Liver (tissue), 9 donors: ENCODE measurements around the gene PPP1R13B. TPM values are rescaled to one million over a fixed set of nuclear protein-coding genes. Genes with fewer than 3 reads are reported as not detected.

Experiments
- DNase-seq: peaks from one replicate; pipeline ENCODE4 v3.0.0-alpha.2; 2017; ENCODE audit warnings: low spot score
- H3K27ac ChIP-seq, 2 donors: one replicate each; pipeline ENCODE4 v1.7.0; 2013; ENCODE audit warnings: inconsistent platforms in 2 of 2, low read length in 2 of 2, control low read depth in 1 of 2, low read depth in 1 of 2, mild to moderate bottlenecking in 1 of 2
- H3K27me3 ChIP-seq, 4 donors: one replicate each; pipeline versions ENCODE4 v1.6.1 to v1.7.0; 2013; ENCODE audit warnings: low read length in 3 of 4, inconsistent platforms in 1 of 4, mild to moderate bottlenecking in 1 of 4, moderate library complexity in 1 of 4; ENCODE audit not compliant: control insufficient read depth in 4 of 4, insufficient read depth in 4 of 4
- H3K36me3 ChIP-seq, 4 donors: one replicate each; pipeline versions ENCODE4 v1.6.1 to v1.7.0; 2013; ENCODE audit warnings: low read length in 3 of 4, mild to moderate bottlenecking in 3 of 4, low read depth in 1 of 4, moderate library complexity in 1 of 4; ENCODE audit not compliant: control insufficient read depth in 4 of 4, insufficient read depth in 3 of 4
- H3K4me1 ChIP-seq, 4 donors: one replicate each; pipeline versions ENCODE4 v1.6.1 to v1.7.0; 2013; ENCODE audit warnings: low read length in 3 of 4, mild to moderate bottlenecking in 3 of 4, moderate library complexity in 1 of 4; ENCODE audit not compliant: control insufficient read depth in 4 of 4, insufficient read depth in 4 of 4
- H3K4me3 ChIP-seq, 3 donors: one replicate each; pipeline versions ENCODE4 v1.6.1 to v1.7.0; 2013; ENCODE audit warnings: low read length in 3 of 3, control low read depth in 1 of 3, low read depth in 1 of 3, mild to moderate bottlenecking in 1 of 3
- H3K9ac ChIP-seq, 2 donors: one replicate each; pipeline ENCODE4 v1.7.0; 2013; ENCODE audit warnings: low read length in 2 of 2, mild to moderate bottlenecking in 2 of 2, moderate library complexity in 2 of 2, control low read depth in 1 of 2, low read depth in 1 of 2
- H3K9me3 ChIP-seq, 4 donors: one replicate each; pipeline versions ENCODE4 v1.6.1 to v1.7.0; 2013; ENCODE audit warnings: low read length in 3 of 4; ENCODE audit not compliant: control insufficient read depth in 4 of 4
- EGR1 ChIP-seq, 2 donors: IDR thresholded peaks; 2 replicates each; pipeline ENCODE4 v1.6.1; 2016 to 2018; ENCODE audit warnings: antibody characterized with exemption in 2 of 2, low read depth in 2 of 2
- FOXA1 ChIP-seq: IDR thresholded peaks from 2 replicates; pipeline ENCODE4 v1.6.1; 2016; ENCODE audit warnings: antibody characterized with exemption
- FOXA2 ChIP-seq: IDR thresholded peaks from 2 replicates; pipeline ENCODE4 v1.6.1; 2016; ENCODE audit warnings: antibody characterized with exemption
- GABPA ChIP-seq, 2 donors: IDR thresholded peaks in 1 of 2; conservative IDR thresholded peaks in 1 of 2; 2 replicates each; pipeline ENCODE4 v1.6.1; 2016; ENCODE audit warnings: antibody characterized with exemption in 2 of 2, mild to moderate bottlenecking in 1 of 2, moderate library complexity in 1 of 2
- HNF4A ChIP-seq, 2 donors: conservative IDR thresholded peaks; 2 replicates each; pipeline ENCODE4 v1.6.1; 2016; ENCODE audit warnings: antibody characterized with exemption in 2 of 2, mild to moderate bottlenecking in 2 of 2
- HNF4G ChIP-seq: IDR thresholded peaks from 2 replicates; pipeline ENCODE4 v1.6.1; 2016; ENCODE audit warnings: antibody characterized with exemption
- JUND ChIP-seq, 2 donors: IDR thresholded peaks; 2 replicates each; pipeline ENCODE4 v1.6.1; 2016; ENCODE audit warnings: antibody characterized with exemption in 2 of 2
- NR2F2 ChIP-seq: IDR thresholded peaks from 2 replicates; pipeline ENCODE4 v1.6.1; 2016; ENCODE audit warnings: antibody characterized with exemption
- RAD21 ChIP-seq, 2 donors: IDR thresholded peaks; 2 replicates each; pipeline ENCODE4 v1.6.1; 2016; ENCODE audit warnings: antibody characterized with exemption in 2 of 2, mild to moderate bottlenecking in 2 of 2
- RXRA ChIP-seq, 2 donors: IDR thresholded peaks; 2 replicates each; pipeline ENCODE4 v1.6.1; 2017 to 2018; ENCODE audit warnings: antibody characterized with exemption in 2 of 2, mild to moderate bottlenecking in 1 of 2
- SP1 ChIP-seq: IDR thresholded peaks from 2 replicates; pipeline ENCODE4 v1.6.1; 2018; ENCODE audit warnings: antibody characterized with exemption, mild to moderate bottlenecking
- TAF1 ChIP-seq: conservative IDR thresholded peaks from 2 replicates; pipeline ENCODE4 v1.6.1; 2016; ENCODE audit warnings: antibody characterized with exemption, mild to moderate bottlenecking
- YY1 ChIP-seq: IDR thresholded peaks from 2 replicates; pipeline ENCODE4 v1.6.1; 2016; ENCODE audit warnings: antibody characterized with exemption, mild to moderate bottlenecking
- WGBS: extraction: QIAGEN DNeasy Blood & Tissue Kit; methylation state at CpG from one replicate; pipeline ENCODE4 v1.1.7; 2013; 5-methylcytosine and 5-hydroxymethylcytosine counted together
- polyA plus RNA-seq, 2 donors: library from polyadenylated mRNA; stranded (reverse) in 1 of 2; unstranded in 1 of 2; fragments of 200-250 nt in 1 of 2; fragments of >200 nt in 1 of 2; fragmentation: Nextera tagmentation in 1 of 2; extraction: Ambion mirVana in 1 of 2; gene quantifications; one replicate each; pipeline versions ENCODE4 v1.2.1 to v1.2.3, GENCODE V29; 2013 to 2015
- total RNA-seq, 2 donors: library from RNA; depleted of rRNA; stranded (reverse); fragments of >200 nt; gene quantifications; one replicate each; pipeline ENCODE4 v1.2.3, GENCODE V29; 2014
- TF ChIP-seq, protein P1 (sequence below): IDR thresholded peaks from 2 replicates; pipeline ENCODE4 v1.6.1; 2016; ENCODE audit warnings: antibody characterized with exemption, mild to moderate bottlenecking
- TF ChIP-seq, protein P2 (sequence below): IDR thresholded peaks from 2 replicates; pipeline ENCODE4 v1.6.1; 2016; ENCODE audit warnings: antibody characterized with exemption
- TF ChIP-seq, protein P3 (sequence below): IDR thresholded peaks from 2 replicates; pipeline ENCODE4 v1.6.1; 2016; ENCODE audit warnings: antibody characterized with exemption
- TF ChIP-seq, protein P4 (sequence below): fragments of 150-350 bp; IDR thresholded peaks from 2 replicates; pipeline ENCODE4 v1.5.1; 2017; ENCODE audit warnings: improper control_type of control experiment, low read depth, low read length; ENCODE audit not compliant: missing input control
- TF ChIP-seq, protein P5 (sequence below): IDR thresholded peaks from 2 replicates; pipeline ENCODE4 v1.6.1; 2016; ENCODE audit warnings: antibody characterized with exemption
- donor health status: healthy.
- donor health status: healthy.
- donor health status: healthy.
- donor health status: healthy.
- donor health status: healthy.

The PPP1R13B gene
- total and polyA plus RNA-seq, 4 donors, result 3.2 to 15.1 (median 5.1) TPM

DNA sequence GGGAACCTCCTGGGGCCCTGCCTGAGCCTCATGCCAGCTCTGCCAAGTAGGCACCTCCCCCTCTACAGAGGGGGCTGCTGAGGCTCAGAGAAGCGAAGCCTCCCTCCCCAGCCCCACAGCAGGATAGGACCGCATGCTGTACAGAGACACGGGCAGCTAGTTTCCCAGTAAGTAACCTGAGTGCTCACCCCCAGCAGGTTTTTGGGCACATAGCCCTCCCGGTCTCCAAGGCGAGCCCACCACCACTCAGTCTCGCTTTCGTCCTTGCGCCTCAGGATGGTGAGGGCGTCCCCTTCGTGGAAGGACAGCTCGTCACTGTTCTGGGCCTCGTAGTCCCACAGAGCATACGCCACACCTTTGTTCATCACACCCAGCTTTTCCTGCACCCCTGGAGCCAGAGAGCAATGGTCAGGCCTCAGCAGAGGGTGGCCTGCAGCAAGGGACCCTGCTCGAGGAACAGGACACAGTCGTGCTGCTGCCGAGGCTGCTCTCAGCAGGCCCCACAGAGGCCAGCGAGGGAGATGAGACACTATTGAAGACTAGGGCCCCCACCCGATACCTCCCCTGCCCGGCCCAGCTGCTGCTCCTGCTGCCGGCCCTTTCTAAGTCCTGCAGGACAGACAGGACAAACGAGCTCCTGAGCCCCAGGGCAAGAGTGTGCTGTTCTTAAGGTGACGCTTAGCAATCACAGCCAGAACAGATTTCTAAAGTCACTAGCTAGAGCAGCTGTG is 111.4 kb downstream of the PPP1R13B start:
- H3K4me3 ChIP-seq, result no peak overlapping the region
- no peak overlapping the region for H3K27ac ChIP-seq
- 92% methylated on average over 22 of the region's 22 CpGs for WGBS
- H3K9ac ChIP-seq, result no peak overlapping the region
- no peak for TF ChIP-seq EGR1 (IDR thresholded peaks at IDR 0.05; ENCODE audit: low read depth in 2 of 2)
- no peak for TF ChIP-seq JUND (IDR thresholded peaks at IDR 0.05)
- no peak for TF ChIP-seq YY1
- TF ChIP-seq RAD21 (IDR thresholded peaks at IDR 0.05), result no peak
- TF ChIP-seq FOXA1, result no peak
- peaks cover 0 to 4% (median 0%) of the 10 kb centered on the region in 4 donors for H3K4me1 ChIP-seq
- no peaks in the 10 kb centered on the region for H3K9me3 ChIP-seq
- DNase-seq, result no peak
- no peaks in the 10 kb centered on the region for H3K27me3 ChIP-seq
- H3K36me3 ChIP-seq, result peaks cover 11 to 48% (median 20%) of the 10 kb centered on the region in 4 donors

DNA sequence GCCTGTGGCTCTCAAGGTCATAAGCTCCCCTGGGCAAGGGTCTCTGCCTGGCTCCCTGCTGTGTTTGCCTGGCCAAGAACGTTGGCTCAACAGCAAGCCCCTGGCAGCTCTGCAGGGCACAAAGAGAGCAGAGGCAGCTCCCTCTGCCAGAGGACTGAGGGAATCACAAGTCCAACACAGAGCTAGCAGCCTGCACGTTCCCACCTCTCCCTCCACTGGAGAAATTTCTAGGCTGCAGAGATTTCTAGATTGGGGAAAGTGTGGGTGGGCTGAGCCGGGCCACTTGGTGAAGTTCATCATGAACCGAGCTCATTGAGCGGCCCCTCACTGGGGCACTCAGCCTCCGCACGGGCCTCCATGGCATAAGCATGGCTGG is 111.9 kb downstream of the PPP1R13B start:
- 74% methylated on average over 7 of the region's 7 CpGs for WGBS
- DNase-seq, result no peak
- peaks cover 11 to 46% (median 20%) of the 10 kb centered on the region in 4 donors for H3K36me3 ChIP-seq
- H3K9me3 ChIP-seq, result no peaks in the 10 kb centered on the region
- H3K4me3 ChIP-seq, result no peak overlapping the region
- no peaks in the 10 kb centered on the region for H3K27me3 ChIP-seq
- H3K4me1 ChIP-seq, result peaks cover 0 to 8% (median 3%) of the 10 kb centered on the region in 4 donors
- no peak overlapping the region for H3K27ac ChIP-seq
- no peak overlapping the region for H3K9ac ChIP-seq
- TF ChIP-seq, protein P1, sequence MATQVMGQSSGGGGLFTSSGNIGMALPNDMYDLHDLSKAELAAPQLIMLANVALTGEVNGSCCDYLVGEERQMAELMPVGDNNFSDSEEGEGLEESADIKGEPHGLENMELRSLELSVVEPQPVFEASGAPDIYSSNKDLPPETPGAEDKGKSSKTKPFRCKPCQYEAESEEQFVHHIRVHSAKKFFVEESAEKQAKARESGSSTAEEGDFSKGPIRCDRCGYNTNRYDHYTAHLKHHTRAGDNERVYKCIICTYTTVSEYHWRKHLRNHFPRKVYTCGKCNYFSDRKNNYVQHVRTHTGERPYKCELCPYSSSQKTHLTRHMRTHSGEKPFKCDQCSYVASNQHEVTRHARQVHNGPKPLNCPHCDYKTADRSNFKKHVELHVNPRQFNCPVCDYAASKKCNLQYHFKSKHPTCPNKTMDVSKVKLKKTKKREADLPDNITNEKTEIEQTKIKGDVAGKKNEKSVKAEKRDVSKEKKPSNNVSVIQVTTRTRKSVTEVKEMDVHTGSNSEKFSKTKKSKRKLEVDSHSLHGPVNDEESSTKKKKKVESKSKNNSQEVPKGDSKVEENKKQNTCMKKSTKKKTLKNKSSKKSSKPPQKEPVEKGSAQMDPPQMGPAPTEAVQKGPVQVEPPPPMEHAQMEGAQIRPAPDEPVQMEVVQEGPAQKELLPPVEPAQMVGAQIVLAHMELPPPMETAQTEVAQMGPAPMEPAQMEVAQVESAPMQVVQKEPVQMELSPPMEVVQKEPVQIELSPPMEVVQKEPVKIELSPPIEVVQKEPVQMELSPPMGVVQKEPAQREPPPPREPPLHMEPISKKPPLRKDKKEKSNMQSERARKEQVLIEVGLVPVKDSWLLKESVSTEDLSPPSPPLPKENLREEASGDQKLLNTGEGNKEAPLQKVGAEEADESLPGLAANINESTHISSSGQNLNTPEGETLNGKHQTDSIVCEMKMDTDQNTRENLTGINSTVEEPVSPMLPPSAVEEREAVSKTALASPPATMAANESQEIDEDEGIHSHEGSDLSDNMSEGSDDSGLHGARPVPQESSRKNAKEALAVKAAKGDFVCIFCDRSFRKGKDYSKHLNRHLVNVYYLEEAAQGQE, result no peak
- TF ChIP-seq SP1 (no peak), YY1 (no peak), JUND (IDR thresholded peaks at IDR 0.05) (no peak), EGR1 (IDR thresholded peaks at IDR 0.05; ENCODE audit: low read depth in 2 of 2) (no peak), GABPA (IDR thresholded peaks at IDR 0.05 in 1 of 2, conservative IDR thresholded peaks at IDR 0.05 in 1 of 2) (no peak), HNF4G (no peak), RAD21 (IDR thresholded peaks at IDR 0.05) (no peak), HNF4A (conservative IDR thresholded peaks at IDR 0.05) (no peak), RXRA (IDR thresholded peaks at IDR 0.05) (no peak), FOXA2 (no peak), NR2F2 (no peak), FOXA1 (no peak), TAF1 (no peak)
- TF ChIP-seq, protein P2, sequence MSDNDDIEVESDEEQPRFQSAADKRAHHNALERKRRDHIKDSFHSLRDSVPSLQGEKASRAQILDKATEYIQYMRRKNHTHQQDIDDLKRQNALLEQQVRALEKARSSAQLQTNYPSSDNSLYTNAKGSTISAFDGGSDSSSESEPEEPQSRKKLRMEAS, result no peak
- TF ChIP-seq, protein P3, sequence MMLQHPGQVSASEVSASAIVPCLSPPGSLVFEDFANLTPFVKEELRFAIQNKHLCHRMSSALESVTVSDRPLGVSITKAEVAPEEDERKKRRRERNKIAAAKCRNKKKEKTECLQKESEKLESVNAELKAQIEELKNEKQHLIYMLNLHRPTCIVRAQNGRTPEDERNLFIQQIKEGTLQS, result no peak
- TF ChIP-seq, protein P4, sequence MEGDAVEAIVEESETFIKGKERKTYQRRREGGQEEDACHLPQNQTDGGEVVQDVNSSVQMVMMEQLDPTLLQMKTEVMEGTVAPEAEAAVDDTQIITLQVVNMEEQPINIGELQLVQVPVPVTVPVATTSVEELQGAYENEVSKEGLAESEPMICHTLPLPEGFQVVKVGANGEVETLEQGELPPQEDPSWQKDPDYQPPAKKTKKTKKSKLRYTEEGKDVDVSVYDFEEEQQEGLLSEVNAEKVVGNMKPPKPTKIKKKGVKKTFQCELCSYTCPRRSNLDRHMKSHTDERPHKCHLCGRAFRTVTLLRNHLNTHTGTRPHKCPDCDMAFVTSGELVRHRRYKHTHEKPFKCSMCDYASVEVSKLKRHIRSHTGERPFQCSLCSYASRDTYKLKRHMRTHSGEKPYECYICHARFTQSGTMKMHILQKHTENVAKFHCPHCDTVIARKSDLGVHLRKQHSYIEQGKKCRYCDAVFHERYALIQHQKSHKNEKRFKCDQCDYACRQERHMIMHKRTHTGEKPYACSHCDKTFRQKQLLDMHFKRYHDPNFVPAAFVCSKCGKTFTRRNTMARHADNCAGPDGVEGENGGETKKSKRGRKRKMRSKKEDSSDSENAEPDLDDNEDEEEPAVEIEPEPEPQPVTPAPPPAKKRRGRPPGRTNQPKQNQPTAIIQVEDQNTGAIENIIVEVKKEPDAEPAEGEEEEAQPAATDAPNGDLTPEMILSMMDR, result no peak
- TF ChIP-seq, protein P5, sequence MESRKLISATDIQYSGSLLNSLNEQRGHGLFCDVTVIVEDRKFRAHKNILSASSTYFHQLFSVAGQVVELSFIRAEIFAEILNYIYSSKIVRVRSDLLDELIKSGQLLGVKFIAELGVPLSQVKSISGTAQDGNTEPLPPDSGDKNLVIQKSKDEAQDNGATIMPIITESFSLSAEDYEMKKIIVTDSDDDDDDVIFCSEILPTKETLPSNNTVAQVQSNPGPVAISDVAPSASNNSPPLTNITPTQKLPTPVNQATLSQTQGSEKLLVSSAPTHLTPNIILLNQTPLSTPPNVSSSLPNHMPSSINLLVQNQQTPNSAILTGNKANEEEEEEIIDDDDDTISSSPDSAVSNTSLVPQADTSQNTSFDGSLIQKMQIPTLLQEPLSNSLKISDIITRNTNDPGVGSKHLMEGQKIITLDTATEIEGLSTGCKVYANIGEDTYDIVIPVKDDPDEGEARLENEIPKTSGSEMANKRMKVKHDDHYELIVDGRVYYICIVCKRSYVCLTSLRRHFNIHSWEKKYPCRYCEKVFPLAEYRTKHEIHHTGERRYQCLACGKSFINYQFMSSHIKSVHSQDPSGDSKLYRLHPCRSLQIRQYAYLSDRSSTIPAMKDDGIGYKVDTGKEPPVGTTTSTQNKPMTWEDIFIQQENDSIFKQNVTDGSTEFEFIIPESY, result no peak
